HepG2 (cell line): ENCODE measurements around the gene PGP.

ENCODE experiments used
- CTCF ChIP-seq: sonication (generic); formaldehyde crosslinking; IDR thresholded peaks from 2 replicates; pipeline ENCODE4 v1.5.0; 2020; ENCODE audit warnings: mild to moderate bottlenecking, missing genetic modification reagents, moderate library complexity
- HMGXB4 ChIP-seq, 2 experiments: sonication (generic) in 1 of 2; formaldehyde crosslinking in 1 of 2; IDR thresholded peaks; 2 replicates each; pipeline versions ENCODE4 v1.4.0 to v1.6.1; 2018 to 2020; ENCODE audit warnings: missing genetic modification reagents in 2 of 2, borderline replicate concordance in 1 of 2, low read depth in 1 of 2, mild to moderate bottlenecking in 1 of 2, missing biosample characterization in 1 of 2
- KDM1A ChIP-seq: IDR thresholded peaks from 2 replicates; pipeline ENCODE4 v1.6.1; 2016; ENCODE audit warnings: missing compliant biosample characterization
- PATZ1 ChIP-seq: sonication (generic); formaldehyde crosslinking; IDR thresholded peaks from 2 replicates; pipeline ENCODE4 v1.4.0; 2020; ENCODE audit warnings: missing genetic modification reagents
- POLR2AphosphoS2 ChIP-seq: IDR thresholded peaks from 2 replicates; pipeline ENCODE4 v1.6.1; 2011; ENCODE audit warnings: low read depth, low read length, improper control_type of control experiment
- SOX13 ChIP-seq, 3 experiments: fragments of 450-650 bp in 1 of 3; sonication (generic) in 1 of 3; formaldehyde crosslinking in 1 of 3; IDR thresholded peaks in 2 of 3; conservative IDR thresholded peaks in 1 of 3; 2 replicates each; pipeline versions ENCODE4 v1.5.0 to v1.6.1; 2016 to 2020; ENCODE audit warnings: antibody characterized with exemption in 1 of 3, mild to moderate bottlenecking in 1 of 3, missing compliant biosample characterization in 1 of 3, missing genetic modification reagents in 1 of 3, moderate library complexity in 1 of 3
- ZBTB40 ChIP-seq, 2 experiments: fragments of 450-650 bp in 1 of 2; sonication (generic) in 1 of 2; formaldehyde crosslinking in 1 of 2; IDR thresholded peaks; 2 replicates each; pipeline versions ENCODE4 v1.6.1 to v1.8.0; 2016 to 2022; ENCODE audit warnings: antibody characterized with exemption in 1 of 2, mild to moderate bottlenecking in 1 of 2, missing genetic modification reagents in 1 of 2
- ZNF24 ChIP-seq: fragments of 450-650 bp; IDR thresholded peaks from 2 replicates; pipeline ENCODE4 v1.6.1; 2017; ENCODE audit warnings: antibody characterized with exemption, mild to moderate bottlenecking
- ZNF619 ChIP-seq: sonication (generic); formaldehyde crosslinking; IDR thresholded peaks from 2 replicates; pipeline ENCODE4 v1.4.0; 2020; ENCODE audit warnings: mild to moderate bottlenecking, missing genetic modification reagents

- TF ChIP-seq CTCF (CRISPR knock-in tag) (no peak; the same call in 1 of the 2 replicates), KDM1A (CRISPR knock-in tag) (no peak), ZBTB40 (IDR thresholded peaks at IDR 0.05) (no peak), ZBTB40 (CRISPR knock-in tag; IDR thresholded peaks at IDR 0.05) (no peak), SOX13 (IDR thresholded peaks at IDR 0.05) (no peak), SOX13 (CRISPR knock-in tag; conservative IDR thresholded peaks at IDR 0.05 in 1 of 2, IDR thresholded peaks at IDR 0.05 in 1 of 2) (no peak), HMGXB4 (CRISPR knock-in tag; IDR thresholded peaks at IDR 0.05; ENCODE audit: borderline replicate concordance in 1 of 2, low read depth in 1 of 2) (no peak), PATZ1 (CRISPR knock-in tag) (no peak; the same call in 1 of the 2 replicates), ZNF24 (no peak), POLR2AphosphoS2 (no peak), ZNF619 (CRISPR knock-in tag) (no peak)
Observed at GRCh38 chr16:2238150-2238837, 23.7 kb upstream of the PGP start.
